ENCODE results near the gene SMIM30.

SMIM30 gene

GRCh38 chr7:113099284-113099919, 19.0 kb downstream of the SMIM30 start:
- DNase-seq, result no peak

GRCh38 chr7:113094517-113095249, 23.7 kb downstream of the SMIM30 start:
- no peak for DNase-seq

GRCh38 chr7:113093561-113093960, 24.8 kb downstream of the SMIM30 start:
- no peak for DNase-seq

- DNase-seq, result no peak
Measured at GRCh38 chr7:113092762-113093161, 25.6 kb downstream of the SMIM30 start.

- DNase-seq, result peak in 1 of 2 donors; percentile 25
Measured at GRCh38 chr7:113087071-113087998, 31.0 kb downstream of the SMIM30 start.

GRCh38 chr7:113086431-113086888, 31.9 kb downstream of the SMIM30 start, which contains the start of gene GPR85:
Gene GPR85 (minus strand): TSS chr7:113086827. CDS start chr7:113084721, 2,106 bp downstream.
- no peak for DNase-seq

GRCh38 chr7:113085781-113086390, 32.5 kb downstream of the SMIM30 start:
- DNase-seq, result no peak

- no peak for DNase-seq
Measured at GRCh38 chr7:113084496-113085172, 33.7 kb downstream of the SMIM30 start.

- DNase-seq, result no peak
Measured at GRCh38 chr7:113083816-113084495, 34.4 kb downstream of the SMIM30 start.

- peak in 1 of 2 donors; percentile 24 for DNase-seq
Measured at GRCh38 chr7:113083132-113083815, 35.1 kb downstream of the SMIM30 start.

GRCh38 chr7:113078331-113078730, 40.0 kb downstream of the SMIM30 start:
- no peak for DNase-seq

GRCh38 chr7:113076703-113077102, 41.7 kb downstream of the SMIM30 start:
- DNase-seq, result no peak

GRCh38 chr7:113071465-113071864, 46.9 kb downstream of the SMIM30 start:
- no peak for DNase-seq

All from hippocampal formation (tissue), 2 donors.